Neural cell (in vitro differentiated cells): ENCODE data around the gene SMARCC2.

Source experiments
- EZH2 ChIP-seq: fragments of 200-600, 300-800 bp; shearing (Covaris generic), sonication (generic); IDR thresholded peaks from 2 replicates; pipeline ENCODE4 v1.6.1; 2014; ENCODE audit warnings: antibody characterized with exemption, low read length, borderline replicate concordance, mild to moderate bottlenecking; ENCODE audit not compliant: insufficient read depth, poor library complexity, severe bottlenecking
- TF ChIP-seq, protein P1 (sequence below): IDR thresholded peaks from 2 replicates; pipeline ENCODE4 v1.6.1; 2012; ENCODE audit warnings: borderline replicate concordance

DNA sequence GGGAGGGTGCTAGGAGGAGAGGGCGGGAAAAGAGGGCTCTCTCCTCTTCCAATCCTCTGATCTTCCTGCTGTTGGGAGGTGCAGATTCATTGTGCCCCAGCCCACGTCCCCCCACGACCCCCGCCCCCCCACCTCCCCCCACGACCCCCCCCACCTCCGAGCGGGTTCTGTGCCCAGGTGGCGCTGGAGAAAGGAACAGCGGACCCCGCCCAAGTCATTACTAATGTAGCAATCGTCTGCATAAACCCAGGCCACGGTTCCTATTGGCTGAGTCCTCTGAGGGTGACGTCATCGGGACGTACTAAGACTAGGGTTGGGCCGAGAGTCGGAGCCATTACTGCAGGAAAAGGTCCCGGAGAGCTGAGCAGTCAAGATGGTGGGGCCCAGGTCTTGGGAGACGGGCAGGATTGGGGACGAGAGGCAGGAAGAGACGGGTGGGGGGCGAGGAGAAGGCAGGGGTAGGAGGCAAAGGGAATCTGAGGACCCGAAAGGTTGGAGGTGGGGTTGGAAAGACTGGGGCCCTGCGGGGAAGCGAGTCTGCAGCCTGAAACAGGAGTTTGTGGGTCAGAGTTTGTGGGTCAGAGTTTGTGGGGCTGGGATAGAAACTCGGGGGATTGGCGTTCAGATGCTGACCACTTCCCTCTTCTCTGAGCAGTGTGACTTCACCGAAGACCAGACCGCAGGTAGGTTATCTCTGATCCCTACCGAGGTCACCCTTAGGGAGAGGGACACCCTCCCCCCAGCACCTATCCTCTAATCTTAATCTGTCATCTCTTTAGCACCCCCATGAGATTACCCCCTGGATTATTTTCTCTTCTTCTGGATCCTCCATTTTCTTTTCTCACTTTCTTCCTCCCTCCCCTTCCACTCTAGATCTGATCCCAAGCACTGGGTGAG lies 31.0 kb downstream of the SMARCC2 start, which contains the start of gene MYL6:
- TF ChIP-seq, protein P1, sequence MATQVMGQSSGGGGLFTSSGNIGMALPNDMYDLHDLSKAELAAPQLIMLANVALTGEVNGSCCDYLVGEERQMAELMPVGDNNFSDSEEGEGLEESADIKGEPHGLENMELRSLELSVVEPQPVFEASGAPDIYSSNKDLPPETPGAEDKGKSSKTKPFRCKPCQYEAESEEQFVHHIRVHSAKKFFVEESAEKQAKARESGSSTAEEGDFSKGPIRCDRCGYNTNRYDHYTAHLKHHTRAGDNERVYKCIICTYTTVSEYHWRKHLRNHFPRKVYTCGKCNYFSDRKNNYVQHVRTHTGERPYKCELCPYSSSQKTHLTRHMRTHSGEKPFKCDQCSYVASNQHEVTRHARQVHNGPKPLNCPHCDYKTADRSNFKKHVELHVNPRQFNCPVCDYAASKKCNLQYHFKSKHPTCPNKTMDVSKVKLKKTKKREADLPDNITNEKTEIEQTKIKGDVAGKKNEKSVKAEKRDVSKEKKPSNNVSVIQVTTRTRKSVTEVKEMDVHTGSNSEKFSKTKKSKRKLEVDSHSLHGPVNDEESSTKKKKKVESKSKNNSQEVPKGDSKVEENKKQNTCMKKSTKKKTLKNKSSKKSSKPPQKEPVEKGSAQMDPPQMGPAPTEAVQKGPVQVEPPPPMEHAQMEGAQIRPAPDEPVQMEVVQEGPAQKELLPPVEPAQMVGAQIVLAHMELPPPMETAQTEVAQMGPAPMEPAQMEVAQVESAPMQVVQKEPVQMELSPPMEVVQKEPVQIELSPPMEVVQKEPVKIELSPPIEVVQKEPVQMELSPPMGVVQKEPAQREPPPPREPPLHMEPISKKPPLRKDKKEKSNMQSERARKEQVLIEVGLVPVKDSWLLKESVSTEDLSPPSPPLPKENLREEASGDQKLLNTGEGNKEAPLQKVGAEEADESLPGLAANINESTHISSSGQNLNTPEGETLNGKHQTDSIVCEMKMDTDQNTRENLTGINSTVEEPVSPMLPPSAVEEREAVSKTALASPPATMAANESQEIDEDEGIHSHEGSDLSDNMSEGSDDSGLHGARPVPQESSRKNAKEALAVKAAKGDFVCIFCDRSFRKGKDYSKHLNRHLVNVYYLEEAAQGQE: peak; percentile 71
- no peak for TF ChIP-seq EZH2
